ENCODE measurements around the gene TULP3. TPM values are rescaled to one million over a fixed set of nuclear protein-coding genes. Genes with fewer than 3 reads are reported as not detected.

Gene TULP3
- total RNA-seq, 1 donor from 2014 or later = 35.1 TPM

DNA sequence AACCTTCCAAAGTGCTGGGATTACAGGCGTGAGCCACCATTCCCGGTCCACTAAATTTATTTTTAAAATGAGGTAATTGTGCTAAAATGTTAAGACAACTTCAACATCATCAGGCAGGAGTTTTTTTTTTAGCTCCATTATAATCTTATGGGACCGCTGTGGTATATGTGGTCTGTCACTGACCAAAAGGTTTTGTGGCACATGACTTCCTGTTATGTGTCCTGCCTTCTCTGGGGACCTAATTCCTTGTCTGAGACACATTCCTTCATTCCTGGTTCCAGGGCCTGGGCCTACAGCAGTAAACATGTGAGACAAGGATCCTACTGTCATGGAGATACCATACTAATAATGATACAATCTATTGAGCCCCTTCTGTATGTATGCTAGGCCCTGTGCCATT lies 38.8 kb upstream of the TULP3 start:
- Mint-ChIP-seq H3K4me1 (ENCODE audit: low read depth) (peaks cover 12% of the 10 kb centered on the region), H3K4me3 (ENCODE audit: low read depth) (no peak overlapping the region), H3K27me3 (peaks cover 16% of the 10 kb centered on the region), H3K9me3 (ENCODE audit: low read depth) (no peaks in the 10 kb centered on the region), H3K27ac (no peak overlapping the region), H3K36me3 (ENCODE audit: insufficient read depth) (no peaks in the 10 kb centered on the region)
- no peak for DNase-seq (ENCODE audit: low spot score, unreplicated experiment)
- TF ChIP-seq CTCF (IDR thresholded peaks at IDR 0.05; ENCODE audit: unreplicated experiment) = no peak

DNA sequence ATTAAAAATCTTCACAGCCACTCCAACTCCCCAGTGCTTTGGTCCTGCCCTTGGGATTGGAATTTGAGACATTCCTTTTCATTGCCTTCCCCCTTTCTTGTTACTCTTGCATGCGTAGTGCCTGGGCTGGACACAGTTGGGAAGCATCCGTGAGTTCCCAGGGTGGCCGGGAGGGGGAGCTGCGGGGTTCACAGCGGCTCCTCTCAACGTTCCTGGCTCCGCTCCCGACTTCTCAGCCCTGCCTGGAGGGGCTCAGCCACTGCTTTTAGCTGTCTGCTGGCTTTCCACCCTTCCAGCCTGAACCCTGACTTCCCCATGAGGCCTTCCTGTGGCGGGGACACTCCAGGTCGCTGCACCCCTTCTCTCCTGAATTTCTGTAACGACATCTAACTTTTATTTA lies 37.1 kb upstream of the TULP3 start:
- peak; percentile 98 for TF ChIP-seq CTCF (IDR thresholded peaks at IDR 0.05; ENCODE audit: unreplicated experiment)
- Mint-ChIP-seq H3K4me1 (ENCODE audit: low read depth) (peaks cover 18% of the 10 kb centered on the region), H3K27ac (peak overlapping the region; percentile 12), H3K27me3 (peaks cover 13% of the 10 kb centered on the region), H3K4me3 (ENCODE audit: low read depth) (no peak overlapping the region), H3K9me3 (ENCODE audit: low read depth) (no peaks in the 10 kb centered on the region), H3K36me3 (ENCODE audit: insufficient read depth) (peaks cover under 1% of the 10 kb centered on the region)
- DNase-seq (ENCODE audit: low spot score, unreplicated experiment) = peak; percentile 93

DNA sequence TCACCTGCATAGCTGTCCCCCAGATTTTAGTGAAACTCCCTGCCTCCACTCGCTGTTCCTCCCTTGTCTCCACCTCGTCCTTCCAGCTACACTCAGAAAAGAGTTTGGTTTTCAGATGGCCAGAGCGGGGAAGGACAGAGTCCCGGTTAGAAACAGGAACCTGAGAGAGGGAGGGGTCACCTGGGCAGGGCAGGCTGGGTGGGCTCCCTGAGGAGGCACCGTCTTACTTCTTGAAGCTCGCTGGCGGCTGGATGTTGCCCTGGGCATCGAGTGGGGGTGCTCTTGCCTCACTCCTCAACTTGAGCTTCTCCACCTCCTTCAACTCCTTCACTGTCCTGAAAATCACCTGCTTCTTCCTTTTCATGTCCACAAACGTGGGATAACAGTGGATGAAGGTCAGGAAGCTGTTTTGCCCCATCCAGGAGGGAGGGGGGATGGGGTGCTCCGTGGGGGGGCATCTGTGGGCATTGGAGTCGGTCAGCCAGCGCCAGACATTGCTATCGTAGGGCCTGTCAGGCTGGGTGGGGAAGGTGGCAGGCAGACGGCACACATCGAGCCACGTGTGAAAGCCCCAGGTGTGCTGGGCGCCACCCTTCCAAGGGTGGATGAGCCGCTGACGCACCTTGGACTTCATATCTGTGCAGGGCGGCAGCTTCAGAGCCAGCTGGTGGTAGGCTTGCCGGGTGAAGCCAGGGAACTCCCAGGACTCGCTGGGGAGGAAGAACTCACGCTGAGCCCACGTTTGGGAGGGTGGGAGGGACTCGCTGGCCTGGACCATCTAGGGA lies 35.8 kb upstream of the TULP3 start:
- Mint-ChIP-seq H3K9me3 (ENCODE audit: low read depth) (no peaks in the 10 kb centered on the region), H3K4me3 (ENCODE audit: low read depth) (no peak overlapping the region), H3K27me3 (peaks cover 13% of the 10 kb centered on the region), H3K4me1 (ENCODE audit: low read depth) (peaks cover 15% of the 10 kb centered on the region), H3K36me3 (ENCODE audit: insufficient read depth) (peaks cover 2% of the 10 kb centered on the region), H3K27ac (no peak overlapping the region)
- TF ChIP-seq CTCF (IDR thresholded peaks at IDR 0.05; ENCODE audit: unreplicated experiment) = no peak
- DNase-seq (ENCODE audit: low spot score, unreplicated experiment) = no peak

DNA sequence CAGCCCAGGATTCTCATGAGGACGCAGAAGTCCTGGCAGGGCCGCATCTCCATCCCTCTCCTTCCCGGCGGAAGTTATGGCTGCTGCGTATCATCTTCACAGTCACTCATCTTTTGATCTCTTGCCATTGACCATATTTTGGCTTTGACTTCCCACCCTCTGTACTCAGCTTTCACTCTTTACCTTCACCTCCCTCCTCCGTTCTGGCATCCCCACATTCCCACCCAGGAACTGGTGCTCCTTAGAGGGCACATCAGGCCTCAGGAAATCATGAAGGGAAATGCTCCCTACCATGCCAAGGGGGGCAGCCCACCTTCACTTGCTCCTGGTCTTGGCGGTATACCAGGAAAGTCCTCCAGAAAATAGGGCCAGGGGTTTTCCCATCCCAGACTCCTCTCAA lies 35.1 kb upstream of the TULP3 start:
- Mint-ChIP-seq H3K4me1 (ENCODE audit: low read depth) (peaks cover 15% of the 10 kb centered on the region), H3K9me3 (ENCODE audit: low read depth) (no peaks in the 10 kb centered on the region), H3K27ac (no peak overlapping the region), H3K4me3 (ENCODE audit: low read depth) (no peak overlapping the region), H3K27me3 (peaks cover 13% of the 10 kb centered on the region), H3K36me3 (ENCODE audit: insufficient read depth) (peaks cover 6% of the 10 kb centered on the region)
- no peak for TF ChIP-seq CTCF (IDR thresholded peaks at IDR 0.05; ENCODE audit: unreplicated experiment)
- DNase-seq (ENCODE audit: low spot score, unreplicated experiment) = no peak

- no peak overlapping the region for H3K4me3 Mint-ChIP-seq (ENCODE audit: low read depth)
- H3K9me3 Mint-ChIP-seq (ENCODE audit: low read depth) = no peaks in the 10 kb centered on the region
- DNase-seq (ENCODE audit: low spot score, unreplicated experiment) = no peak
- H3K27me3 Mint-ChIP-seq = peaks cover 13% of the 10 kb centered on the region
- H3K4me1 Mint-ChIP-seq (ENCODE audit: low read depth) = peaks cover 15% of the 10 kb centered on the region
- no peak for TF ChIP-seq CTCF (IDR thresholded peaks at IDR 0.05; ENCODE audit: unreplicated experiment)
- peaks cover 7% of the 10 kb centered on the region for H3K36me3 Mint-ChIP-seq (ENCODE audit: insufficient read depth)
- H3K27ac Mint-ChIP-seq = no peak overlapping the region
These were observed 34.6 kb upstream of the TULP3 start for GRCh38 chr12:2856051-2856450.

Measured in progenitor cell of endocrine pancreas (in vitro differentiated cells).